ENCODE results near the gene TSPEAR.
"Not testable (repeated sequence)": the region's sequence is repeated elsewhere in the genome, so short reads cannot be mapped to it uniquely, and the experiment has no call there.

The TSPEAR gene

GRCh38 chr21:44582055-44582454 lies 129.3 kb downstream of the TSPEAR start:
- DNase-seq: no peak

- DNase-seq: no peak
These were observed 130.2 kb downstream of the TSPEAR start for GRCh38 chr21:44581158-44581557.

GRCh38 chr21:44580231-44580821 lies 131.0 kb downstream of the TSPEAR start, which contains the start of gene KRTAP10-5:
Gene KRTAP10-5, minus strand, starts transcription at chr21:44580604. Its CDS starts 26 bp downstream, at chr21:44580578.
- not testable (repeated sequence) for DNase-seq

- no peak for DNase-seq
These were observed 131.6 kb downstream of the TSPEAR start for GRCh38 chr21:44579833-44580144.

DNA sequence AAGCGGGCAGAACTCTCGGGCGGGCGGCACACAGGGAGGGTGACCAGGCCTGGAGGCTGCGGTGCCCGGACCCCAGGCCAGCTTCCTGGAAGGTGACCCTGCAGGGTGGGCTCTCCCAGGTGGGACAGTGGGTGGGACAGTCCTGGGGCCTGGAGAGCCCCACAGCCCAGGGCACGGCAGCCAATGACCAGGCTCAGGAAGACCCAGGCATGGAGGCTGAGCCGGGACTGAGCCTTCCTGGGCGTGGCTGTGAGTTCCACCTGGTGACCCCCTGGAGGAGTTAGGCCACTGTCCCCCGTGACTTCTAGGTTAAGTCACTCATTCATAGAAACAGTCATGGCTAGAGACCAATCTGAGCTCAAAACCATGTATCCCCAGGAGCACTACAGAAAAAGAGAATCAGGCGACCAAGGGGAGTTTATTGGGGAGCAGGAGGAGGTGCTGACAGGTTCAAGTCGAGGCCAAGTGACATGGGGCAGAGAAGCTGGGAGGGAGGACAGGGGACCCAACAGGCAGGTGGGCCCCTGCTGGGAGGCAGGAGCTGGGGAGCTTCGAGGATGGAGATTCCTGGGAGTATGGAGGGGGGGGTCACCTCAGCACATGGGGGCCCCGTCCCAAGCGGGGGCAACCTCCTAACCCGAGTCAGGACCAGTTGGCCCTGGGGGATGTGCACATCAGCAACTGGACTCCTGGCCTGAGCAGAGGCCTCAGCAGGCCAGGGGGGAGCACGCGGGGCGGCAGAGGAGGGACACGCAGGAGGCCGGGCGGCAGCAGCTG lies 132.1 kb downstream of the TSPEAR start:
- DNase-seq: no peak

GRCh38 chr21:44578371-44579055 lies 132.9 kb downstream of the TSPEAR start:
- DNase-seq: no peak

- DNase-seq: no peak
These were observed 135.3 kb downstream of the TSPEAR start for GRCh38 chr21:44576025-44576420.

DNA sequence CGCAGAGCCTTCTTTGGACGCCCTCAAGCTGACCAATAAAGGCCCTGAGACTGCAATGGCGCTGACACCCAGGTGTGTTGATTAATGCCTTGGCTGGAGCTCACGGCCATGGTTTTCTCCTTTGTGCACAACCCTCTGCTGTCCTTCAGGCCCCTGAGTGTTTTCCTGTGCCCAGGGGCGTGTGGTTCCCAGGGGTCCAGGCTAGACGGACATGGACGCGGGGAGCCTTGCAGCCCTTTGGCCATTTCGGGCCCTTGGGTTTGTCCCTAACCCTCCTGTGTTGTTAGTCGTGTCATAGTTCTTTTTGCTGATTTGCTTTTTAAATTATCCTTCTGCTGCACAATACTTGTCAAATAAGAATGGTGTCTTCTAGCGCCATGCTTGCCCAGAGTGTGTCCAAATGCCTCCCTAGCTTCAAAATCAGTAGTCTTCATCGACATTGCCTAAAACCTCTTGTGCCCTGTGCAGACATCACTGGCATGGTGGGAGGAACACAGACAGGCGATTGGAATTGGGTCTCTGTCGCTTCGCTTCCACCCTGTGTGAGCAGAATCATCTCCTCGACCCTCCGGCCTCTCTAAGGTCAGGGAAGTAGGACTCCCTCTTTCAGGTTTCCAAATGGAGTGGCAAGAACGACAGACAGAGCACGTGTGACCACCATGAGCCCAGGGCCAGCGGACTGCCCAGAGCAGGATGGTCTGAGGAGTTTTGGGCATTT lies 135.9 kb downstream of the TSPEAR start:
- DNase-seq: no peak

- no peak for DNase-seq
These were observed 136.7 kb downstream of the TSPEAR start for GRCh38 chr21:44574457-44575306.

DNA sequence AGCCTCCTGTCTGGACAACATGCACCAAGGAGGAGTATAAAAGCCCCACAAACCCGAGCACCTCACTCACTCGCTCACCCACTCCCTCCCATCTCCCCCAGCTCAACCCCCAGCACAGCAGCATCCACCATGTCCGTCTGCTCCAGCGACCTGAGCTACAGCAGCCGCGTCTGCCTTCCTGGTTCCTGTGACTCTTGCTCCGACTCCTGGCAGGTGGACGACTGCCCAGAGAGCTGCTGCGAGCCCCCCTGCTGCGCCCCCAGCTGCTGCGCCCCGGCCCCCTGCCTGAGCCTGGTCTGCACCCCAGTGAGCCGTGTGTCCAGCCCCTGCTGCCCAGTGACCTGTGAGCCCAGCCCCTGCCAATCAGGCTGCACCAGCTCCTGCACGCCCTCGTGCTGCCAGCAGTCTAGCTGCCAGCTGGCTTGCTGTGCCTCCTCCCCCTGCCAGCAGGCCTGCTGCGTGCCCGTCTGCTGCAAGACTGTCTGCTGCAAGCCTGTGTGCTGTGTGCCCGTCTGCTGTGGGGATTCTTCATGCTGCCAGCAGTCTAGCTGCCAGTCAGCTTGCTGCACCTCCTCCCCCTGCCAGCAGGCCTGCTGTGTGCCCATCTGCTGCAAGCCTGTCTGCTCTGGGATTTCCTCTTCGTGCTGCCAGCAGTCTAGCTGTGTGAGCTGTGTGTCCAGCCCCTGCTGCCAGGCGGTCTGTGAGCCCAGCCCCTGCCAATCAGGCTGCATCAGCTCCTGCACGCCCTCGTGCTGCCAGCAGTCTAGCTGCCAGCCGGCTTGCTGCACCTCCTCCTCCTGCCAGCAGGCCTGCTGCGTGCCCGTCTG lies 137.5 kb downstream of the TSPEAR start, which contains the start of gene KRTAP10-4:
TSS of gene KRTAP10-4 (plus strand) at position 100 of the 827 bp plus-strand sequence. CDS start at position 130, 30 bp downstream.
- not testable (repeated sequence) for DNase-seq

- no peak for DNase-seq
These were observed 138.3 kb downstream of the TSPEAR start for GRCh38 chr21:44572959-44573583.

- DNase-seq: no peak
These were observed 139.3 kb downstream of the TSPEAR start for GRCh38 chr21:44571844-44572782.

DNA sequence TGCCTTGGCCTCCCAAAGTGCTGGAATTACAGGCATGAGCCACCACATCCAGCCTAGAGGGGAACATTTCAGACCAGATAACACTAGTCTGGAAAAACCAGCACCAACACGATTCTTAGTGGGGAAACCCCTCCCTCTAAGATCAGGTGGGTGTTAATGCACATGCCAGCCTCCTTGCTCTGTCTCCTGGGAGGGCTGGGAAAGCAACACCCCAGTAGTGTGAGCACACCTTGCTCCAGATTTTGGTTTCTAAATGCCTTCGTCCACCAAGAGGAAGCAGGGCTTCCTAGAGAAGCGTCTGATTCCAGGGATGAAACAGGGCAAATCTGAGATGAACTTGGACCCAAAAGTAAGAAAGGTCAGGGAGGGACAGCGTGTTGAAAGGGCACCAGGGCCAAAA lies 140.1 kb downstream of the TSPEAR start:
- DNase-seq: no peak

GRCh38 chr21:44569861-44570517 lies 141.4 kb downstream of the TSPEAR start:
- no peak for DNase-seq

GRCh38 chr21:44568667-44569556 lies 142.5 kb downstream of the TSPEAR start:
- DNase-seq: no peak

DNA sequence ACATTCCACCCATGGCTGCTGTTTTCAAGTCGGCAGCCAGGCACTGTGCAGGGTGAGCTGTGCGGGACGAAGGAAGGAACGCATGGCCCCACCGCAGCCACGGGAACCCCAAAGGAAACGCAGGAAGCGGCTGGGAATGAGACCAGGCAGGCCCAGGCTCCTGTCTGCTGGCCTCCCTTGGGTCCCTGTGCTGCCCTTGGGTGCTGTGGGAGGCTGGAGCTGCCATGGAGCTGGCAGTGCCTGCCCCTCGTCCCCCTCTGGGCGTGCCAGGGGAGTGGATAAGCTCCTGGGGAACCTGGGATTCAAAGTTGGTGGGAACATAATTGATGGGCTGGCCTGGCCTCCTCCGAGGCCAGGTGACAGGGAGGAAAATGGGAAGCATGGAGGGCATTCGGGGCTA lies 143.1 kb downstream of the TSPEAR start:
- DNase-seq: no peak

- no peak for DNase-seq
These were observed 143.7 kb downstream of the TSPEAR start for GRCh38 chr21:44567481-44568171.
